ENCODE measurements around the gene TRIM44. TPM values are rescaled to one million over a fixed set of nuclear protein-coding genes. Genes with fewer than 3 reads are reported as not detected.

Gene TRIM44
- total RNA-seq, 8 experiments from 2014 or later: 15.7 to 33.5 (median 23.7) TPM

GRCh38 chr11:35814081-35814695 lies 151.6 kb downstream of the TRIM44 start:
- 58 to 100% (median 85%) methylated on average over 1 to 7 of the region's 7 CpGs for WGBS, 10 experiments
- in situ Hi-C loops (cut with MboI; ENCODE audit: low pct_unique_long_range_greater_than_20kb in 2 of 9, low sequenced_read_pairs in 9 of 9, unreplicated experiment in 9 of 9): loop anchor here in 4 of 9 experiments (25.0 kb wide), 3 partner anchors 202 to 673 kb away; partner anchors contain the start of gene FJX1 (in 3 of the 4)
- H3K4me1 ChIP-seq (replicated peaks in 1 of 2): peaks cover 0 to 34% of the 10 kb centered on the region in 2 donors
- peak in 5 of 8 experiments; percentile 67 to 94 (median 86) for ATAC-seq (replicated peaks in 6 of 8)
- no peak overlapping the region for H3K4me3 ChIP-seq
- H3K27ac ChIP-seq: peak overlapping the region in 1 of 2 donors; percentile 7

- 17 to 100% (median 89%) methylated on average over 1 to 3 of the region's 3 CpGs; no CpG with 5 or more reads in 4 of the 10 experiments for WGBS, 10 experiments
- H3K4me1 ChIP-seq (replicated peaks in 1 of 2): peaks cover 0 to 31% of the 10 kb centered on the region in 2 donors
- H3K27ac ChIP-seq: peak overlapping the region in 1 of 2 donors; percentile 7
- in situ Hi-C loops (cut with MboI; ENCODE audit: low pct_unique_long_range_greater_than_20kb in 2 of 9, low sequenced_read_pairs in 9 of 9, unreplicated experiment in 9 of 9): loop anchor here in 4 of 9 experiments (25.0 kb wide), 3 partner anchors 203 to 672 kb away; partner anchors contain the start of gene FJX1 (in 3 of the 4)
- ATAC-seq (replicated peaks in 6 of 8): peak in 4 of 8 experiments; percentile 3 to 35 (median 18)
- H3K4me3 ChIP-seq: no peak overlapping the region
Observed at GRCh38 chr11:35814720-35815305, 152.2 kb downstream of the TRIM44 start.

DNA sequence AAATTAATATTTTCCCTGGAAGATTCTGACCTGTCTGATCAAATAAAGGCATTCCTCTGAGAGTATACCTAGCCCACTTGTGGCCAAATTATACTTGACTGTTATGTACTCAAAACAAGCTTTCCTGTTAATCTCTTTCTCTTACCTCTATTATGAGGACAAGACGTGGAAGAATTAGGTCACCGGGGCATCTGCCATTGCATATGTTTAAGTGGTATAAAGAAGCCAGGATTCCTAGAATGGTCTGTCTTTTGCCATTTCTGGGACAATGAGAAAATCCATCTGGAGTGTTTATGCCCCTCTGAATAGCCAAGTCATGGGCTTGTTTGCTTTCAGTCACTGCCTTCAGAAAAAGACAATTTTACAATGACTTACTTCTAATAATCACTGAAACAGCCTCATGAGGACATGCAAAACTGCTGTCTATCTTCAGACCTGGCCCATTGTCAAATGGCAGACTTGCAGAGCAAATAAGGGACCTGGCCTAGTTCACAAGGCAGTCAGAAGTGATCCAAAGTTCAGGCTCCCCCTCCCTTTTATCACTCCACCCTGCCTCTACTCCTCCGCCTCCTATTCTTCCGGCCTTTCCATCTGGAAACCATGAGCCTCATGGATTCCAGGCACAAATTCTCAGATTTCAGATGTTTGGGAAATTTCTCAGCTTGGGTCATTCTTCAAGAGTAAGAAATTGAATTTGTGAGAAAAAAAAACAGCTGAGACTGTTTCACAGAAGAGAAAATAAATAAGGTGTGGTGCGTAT lies 153.2 kb downstream of the TRIM44 start:
- Histone ChIP-seq H3K4me1 (replicated peaks in 1 of 2) (peaks cover 0 to 22% of the 10 kb centered on the region in 2 donors), H3K27ac (no peak overlapping the region), H3K4me3 (no peak overlapping the region)
- WGBS, 10 experiments: 8 to 100% (median 82%) methylated on average over 1 to 5 of the region's 5 CpGs; no CpG with 5 or more reads in 2 of the 10 experiments
- ATAC-seq (replicated peaks in 6 of 8): peak in 4 of 8 experiments; percentile 31 to 97 (median 74)
- in situ Hi-C loops (cut with MboI; ENCODE audit: low pct_unique_long_range_greater_than_20kb in 2 of 9, low sequenced_read_pairs in 9 of 9, unreplicated experiment in 9 of 9): loop anchor here in 4 of 9 experiments (25.0 kb wide), 3 partner anchors 203 to 672 kb away; partner anchors contain the start of gene FJX1 (in 3 of the 4)

DNA sequence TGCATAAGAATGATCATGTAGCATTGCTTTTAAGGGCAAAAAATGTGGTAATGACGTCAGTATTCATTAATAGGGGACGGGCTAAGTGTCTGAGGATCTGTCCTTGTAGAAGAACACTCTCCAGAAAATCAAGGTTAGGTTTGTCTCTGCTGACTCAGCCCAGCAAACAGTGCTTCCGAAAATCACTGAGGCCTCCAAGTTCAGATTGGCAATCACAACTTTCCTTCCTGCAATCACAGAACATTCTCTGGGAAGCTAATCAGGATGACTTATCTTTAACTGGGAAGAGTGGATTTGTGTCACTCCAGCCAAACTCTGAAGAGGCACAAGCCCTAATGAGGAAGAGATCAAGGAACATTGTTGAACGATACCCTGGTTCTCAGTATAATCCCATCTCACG lies 158.0 kb downstream of the TRIM44 start:
- 71 to 98% (median 88%) methylated on average over 2 to 5 of the region's 5 CpGs; no CpG with 5 or more reads in 1 of the 10 experiments for WGBS, 10 experiments
- no peak overlapping the region for H3K4me3 ChIP-seq
- no peak for ATAC-seq (replicated peaks in 6 of 8)
- H3K4me1 ChIP-seq (replicated peaks in 1 of 2): peaks cover 2 to 3% of the 10 kb centered on the region in 2 donors
- H3K27ac ChIP-seq: no peak overlapping the region
- in situ Hi-C loops (cut with MboI; ENCODE audit: low pct_unique_long_range_greater_than_20kb in 2 of 9, low sequenced_read_pairs in 9 of 9, unreplicated experiment in 9 of 9): loop anchor here in 4 of 9 experiments (10.0 to 25.0 kb wide), 4 partner anchors 208 to 667 kb away; partner anchors contain the start of gene FJX1 (in 3 of the 4)

DNA sequence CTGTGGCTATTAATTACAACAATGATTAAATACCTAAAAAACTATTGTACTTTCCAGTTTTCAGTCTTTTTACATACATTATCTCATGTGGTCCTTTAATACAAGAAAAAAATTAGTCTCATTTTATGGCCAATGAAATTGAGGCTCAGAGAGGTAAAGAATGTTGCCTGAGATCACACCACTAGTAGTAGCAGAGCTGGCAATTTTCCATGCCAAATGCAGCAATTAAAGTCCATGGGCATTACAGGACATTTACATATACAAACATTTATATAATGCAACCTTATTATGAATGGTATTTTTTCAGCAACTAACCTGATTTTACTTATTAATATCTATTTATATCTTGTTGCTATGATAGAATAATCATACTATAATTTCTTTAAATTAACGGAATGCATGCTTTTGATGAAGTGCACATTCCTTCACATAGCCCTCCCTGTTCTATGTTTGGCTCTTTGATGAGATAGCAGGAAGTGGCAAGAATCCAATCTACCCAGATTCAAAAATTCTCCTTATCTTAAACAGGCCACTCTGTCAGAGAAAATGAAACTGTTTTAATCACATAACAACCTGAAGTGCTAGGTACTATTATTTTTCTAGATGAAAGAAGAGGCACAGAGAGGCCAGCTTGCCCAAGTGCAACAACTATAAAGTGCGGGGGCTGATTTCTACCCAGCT lies 160.4 kb downstream of the TRIM44 start:
- no peak for ATAC-seq (replicated peaks in 6 of 8)
- H3K27ac ChIP-seq: no peak overlapping the region
- WGBS, 10 experiments: 52 to 100% (median 100%) methylated on average over 1 to 2 of the region's 2 CpGs; no CpG with 5 or more reads in 1 of the 10 experiments
- no peak overlapping the region for H3K4me3 ChIP-seq
- H3K4me1 ChIP-seq (replicated peaks in 1 of 2): peaks cover 2 to 3% of the 10 kb centered on the region in 2 donors
- in situ Hi-C loops (cut with MboI; ENCODE audit: low pct_unique_long_range_greater_than_20kb in 2 of 9, low sequenced_read_pairs in 9 of 9, unreplicated experiment in 9 of 9): loop anchor here in 4 of 9 experiments (10.0 to 25.0 kb wide), 4 partner anchors 211 to 664 kb away; partner anchors contain the start of gene FJX1 (in 3 of the 4)

GRCh38 chr11:35823742-35824298 lies 161.2 kb downstream of the TRIM44 start:
- ATAC-seq (replicated peaks in 6 of 8): no peak
- Histone ChIP-seq H3K27ac (no peak overlapping the region), H3K4me3 (no peak overlapping the region), H3K4me1 (replicated peaks in 1 of 2) (peaks cover 2 to 3% of the 10 kb centered on the region in 2 donors)
- in situ Hi-C loops (cut with MboI; ENCODE audit: low pct_unique_long_range_greater_than_20kb in 2 of 9, low sequenced_read_pairs in 9 of 9, unreplicated experiment in 9 of 9): loop anchor here in 4 of 9 experiments (10.0 to 25.0 kb wide), 4 partner anchors 212 to 663 kb away; partner anchors contain the start of gene FJX1 (in 3 of the 4)
- 60 to 98% (median 90%) methylated on average over 1 to 8 of the region's 10 CpGs; no CpG with 5 or more reads in 1 of the 10 experiments for WGBS, 10 experiments

DNA sequence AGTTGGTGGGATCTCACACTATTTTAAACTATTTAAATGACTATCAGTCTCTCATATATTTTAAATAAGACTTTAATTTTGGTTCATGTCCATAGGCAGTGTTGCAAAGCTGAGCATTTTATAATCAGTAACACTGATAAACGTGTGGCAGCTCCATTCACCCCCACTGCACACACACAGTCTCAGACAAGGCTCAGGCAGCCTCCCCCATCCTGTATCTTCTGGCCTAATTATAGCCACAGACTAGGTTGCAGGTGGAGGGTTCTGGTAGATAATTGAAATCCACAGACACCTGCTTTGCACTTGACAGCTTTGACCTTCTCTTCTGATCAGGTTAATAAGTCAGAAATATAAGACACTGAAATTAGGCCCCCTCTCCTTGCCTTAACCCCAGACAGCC lies 162.8 kb downstream of the TRIM44 start:
- Histone ChIP-seq H3K27ac (no peak overlapping the region), H3K4me1 (replicated peaks in 1 of 2) (peaks cover 2 to 3% of the 10 kb centered on the region in 2 donors), H3K4me3 (no peak overlapping the region)
- no peak for ATAC-seq (replicated peaks in 6 of 8)
- 20 to 57% (median 38%) methylated on average over 1 of the region's 1 CpG; no CpG with 5 or more reads in 7 of the 10 experiments for WGBS, 10 experiments
- in situ Hi-C loops (cut with MboI; ENCODE audit: low pct_unique_long_range_greater_than_20kb in 2 of 9, low sequenced_read_pairs in 9 of 9, unreplicated experiment in 9 of 9): loop anchor here in 2 of 9 experiments (10.0 to 25.0 kb wide), 2 partner anchors 419 to 437 kb away; no protein-coding TSS in a partner anchor

DNA sequence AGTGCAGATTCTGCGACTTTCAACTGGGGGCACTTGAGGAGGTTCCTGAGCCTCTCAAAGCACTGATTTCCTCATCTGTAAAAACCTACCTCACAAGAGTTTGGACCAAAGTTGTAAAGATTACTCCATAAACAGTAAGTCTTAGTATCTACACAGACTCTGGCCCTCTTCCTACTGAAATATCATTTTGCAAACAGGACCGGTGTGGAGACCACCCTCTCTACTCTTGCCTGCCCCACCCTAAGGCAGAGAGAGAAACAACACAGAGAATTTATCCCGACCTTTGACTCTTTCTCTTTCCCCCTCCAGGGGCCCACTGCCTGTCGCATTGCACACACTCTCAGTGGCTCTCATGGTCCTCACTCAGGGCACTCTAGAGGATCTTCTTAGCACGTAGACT lies 163.4 kb downstream of the TRIM44 start:
- 43 to 82% (median 72%) methylated on average over 1 to 5 of the region's 5 CpGs; no CpG with 5 or more reads in 5 of the 10 experiments for WGBS, 10 experiments
- Histone ChIP-seq H3K4me1 (replicated peaks in 1 of 2) (peaks cover 2 to 3% of the 10 kb centered on the region in 2 donors), H3K27ac (no peak overlapping the region), H3K4me3 (no peak overlapping the region)
- in situ Hi-C loops (cut with MboI; ENCODE audit: low pct_unique_long_range_greater_than_20kb in 2 of 9, low sequenced_read_pairs in 9 of 9, unreplicated experiment in 9 of 9): loop anchor here in 2 of 9 experiments (10.0 to 25.0 kb wide), 2 partner anchors 419 to 436 kb away; no protein-coding TSS in a partner anchor
- no peak for ATAC-seq (replicated peaks in 6 of 8)

GRCh38 chr11:35826949-35827348 lies 164.4 kb downstream of the TRIM44 start:
- no peak for ATAC-seq (replicated peaks in 6 of 8)
- in situ Hi-C loops (cut with MboI; ENCODE audit: low pct_unique_long_range_greater_than_20kb in 2 of 9, low sequenced_read_pairs in 9 of 9, unreplicated experiment in 9 of 9): loop anchor here in 2 of 9 experiments (10.0 to 25.0 kb wide), 2 partner anchors 418 to 435 kb away; no protein-coding TSS in a partner anchor
- Histone ChIP-seq H3K27ac (no peak overlapping the region), H3K4me1 (replicated peaks in 1 of 2) (peaks cover 2 to 3% of the 10 kb centered on the region in 2 donors), H3K4me3 (no peak overlapping the region)
- 0 to 100% (median 89%) methylated on average over 1 to 3 of the region's 4 CpGs; no CpG with 5 or more reads in 4 of the 10 experiments for WGBS, 10 experiments

GRCh38 chr11:35836205-35836604 lies 173.6 kb downstream of the TRIM44 start:
- in situ Hi-C loops (cut with MboI; ENCODE audit: low pct_unique_long_range_greater_than_20kb in 2 of 9, low sequenced_read_pairs in 9 of 9, unreplicated experiment in 9 of 9): loop anchor here in 1 of 9 experiments (25.0 kb wide), 1 partner anchor 426 kb away; no protein-coding TSS in a partner anchor
- peak in 5 of 8 experiments; percentile 46 to 67 (median 56) for ATAC-seq (replicated peaks in 6 of 8)
- Histone ChIP-seq H3K4me3 (no peak overlapping the region), H3K4me1 (replicated peaks in 1 of 2) (peaks cover 10 to 15% of the 10 kb centered on the region in 2 donors), H3K27ac (no peak overlapping the region)
- 25 to 80% (median 51%) methylated on average over 1 to 4 of the region's 4 CpGs; no CpG with 5 or more reads in 1 of the 10 experiments for WGBS, 10 experiments

DNA sequence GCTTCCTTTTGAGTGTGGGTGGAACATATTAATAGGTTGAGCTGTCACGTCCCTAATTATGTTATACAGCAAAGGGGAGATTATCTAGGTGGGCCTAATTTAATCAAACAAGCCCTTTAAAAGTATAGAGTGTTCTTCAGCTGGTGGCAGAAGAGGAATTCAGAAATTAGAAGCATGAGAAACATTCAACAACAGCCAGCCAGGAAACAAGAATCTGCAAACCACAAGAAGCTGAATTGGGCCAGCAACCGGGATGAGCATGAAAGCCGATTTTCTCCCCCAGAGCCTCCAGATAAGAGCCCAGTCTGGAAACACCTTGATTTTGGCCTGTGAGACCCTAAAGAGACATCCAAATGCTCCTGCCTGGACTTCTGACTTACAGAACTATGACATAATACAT lies 175.5 kb downstream of the TRIM44 start:
- ATAC-seq (replicated peaks in 6 of 8): no peak
- Histone ChIP-seq H3K4me3 (no peak overlapping the region), H3K4me1 (replicated peaks in 1 of 2) (peaks cover 10 to 15% of the 10 kb centered on the region in 2 donors), H3K27ac (no peak overlapping the region)
- 33 to 100% (median 90%) methylated on average over 1 to 3 of the region's 3 CpGs; no CpG with 5 or more reads in 5 of the 10 experiments for WGBS, 10 experiments
- in situ Hi-C loops (cut with MboI; ENCODE audit: low pct_unique_long_range_greater_than_20kb in 2 of 9, low sequenced_read_pairs in 9 of 9, unreplicated experiment in 9 of 9): loop anchor here in 1 of 9 experiments (25.0 kb wide), 1 partner anchor 424 kb away; no protein-coding TSS in a partner anchor
